Stimulated activated CD8-positive, alpha-beta memory T cell treated with anti-CD3 and anti-CD28 coated beads, Interleukin-15, amount 100 ng/mL, for 1 hour (primary cell): ENCODE data around the gene MTCH1.

Experiments used
- DNase-seq: peaks from one replicate; pipeline ENCODE4 v3.0.0-alpha.2; 2020; ENCODE audit warnings: low read depth

MTCH1 gene

DNA sequence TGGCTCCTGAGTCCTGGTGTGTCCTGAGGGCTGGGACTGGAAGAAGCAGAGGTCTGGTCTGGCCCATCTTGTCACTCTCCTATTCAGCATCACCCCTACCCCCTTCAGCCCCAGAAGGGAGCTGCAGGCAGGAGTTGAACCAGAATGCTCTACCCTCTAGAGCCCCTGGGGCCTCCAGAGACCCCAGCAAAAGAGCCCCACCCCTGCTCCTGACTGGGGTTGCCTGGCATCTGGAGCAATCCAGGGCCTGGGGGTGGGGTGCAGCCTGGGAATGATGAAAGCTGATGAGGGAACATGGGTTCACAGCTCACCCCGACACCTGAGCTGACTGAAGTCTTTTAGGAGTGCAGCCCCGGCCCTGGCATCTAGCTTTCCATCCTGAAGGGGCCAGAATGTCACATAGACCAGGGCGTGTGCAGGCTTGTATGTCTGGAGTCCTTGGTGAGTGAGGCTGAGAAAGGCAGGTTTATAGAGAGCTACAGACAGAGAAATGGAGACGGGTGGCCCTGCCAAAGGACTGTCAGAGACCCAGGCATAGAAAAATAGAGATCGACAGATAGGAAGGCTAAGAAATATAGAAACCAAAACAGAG, 31.7 kb upstream of the MTCH1 start:
- DNase-seq, result no peak

DNA sequence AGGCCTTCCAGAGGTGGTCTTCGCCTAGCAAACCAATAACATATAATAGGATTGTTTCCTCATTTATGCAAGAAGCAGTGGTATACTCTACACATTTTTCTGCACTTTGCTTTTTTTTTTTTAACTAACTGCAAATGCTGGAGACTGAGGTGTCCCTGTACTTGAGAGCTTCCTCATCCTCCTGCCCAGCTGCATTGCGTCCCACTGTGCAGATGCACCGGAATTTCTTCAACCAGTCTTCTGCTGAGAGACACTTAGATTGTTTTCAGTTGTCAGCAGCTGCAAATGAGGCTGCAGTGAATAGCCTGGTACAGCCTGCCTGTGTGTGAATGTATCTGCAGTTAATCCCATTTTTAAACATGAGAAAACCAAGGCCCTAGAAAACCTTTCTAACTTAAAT, 31.0 kb upstream of the MTCH1 start:
- DNase-seq, result no peak

DNA sequence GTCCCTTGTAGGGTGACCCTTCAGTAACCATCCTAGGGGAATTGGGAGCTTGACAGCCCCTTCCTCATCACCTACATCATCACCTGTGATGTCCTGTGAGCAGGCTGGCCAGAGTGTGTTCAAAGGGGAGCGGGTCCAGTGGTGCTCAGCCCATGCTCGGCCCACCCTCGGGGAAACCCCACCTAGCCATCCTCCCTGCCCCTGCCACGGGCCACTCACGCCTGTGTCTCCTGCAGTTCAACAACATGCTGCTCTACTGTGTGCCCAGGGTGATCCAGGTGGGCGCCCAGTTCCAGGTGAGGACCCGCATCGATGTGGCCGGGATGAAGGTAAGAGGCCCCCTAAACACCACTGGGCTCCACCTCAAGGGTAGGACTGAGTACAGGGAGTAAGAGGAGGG, 29.5 kb upstream of the MTCH1 start:
- DNase-seq, result no peak

DNA sequence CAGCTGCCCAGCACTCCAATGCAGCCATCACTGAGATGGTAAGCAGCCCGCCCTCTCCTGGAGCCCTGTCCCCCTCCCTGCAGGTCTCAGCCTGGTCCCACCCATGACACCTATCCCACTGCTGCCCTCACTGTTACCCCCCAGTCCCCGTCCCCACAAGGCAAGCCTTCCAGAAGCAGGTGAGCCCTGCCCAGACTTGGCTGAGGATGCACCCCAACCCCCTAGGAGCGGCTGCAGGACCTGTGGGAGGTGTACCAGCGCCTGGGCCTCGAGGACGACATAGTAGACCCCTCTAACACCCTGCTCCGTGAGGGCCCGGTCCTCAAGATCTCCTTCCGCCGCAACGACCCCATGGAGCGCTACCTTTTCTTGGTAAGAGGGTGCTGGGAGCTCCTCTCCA, 28.7 kb upstream of the MTCH1 start:
- no peak for DNase-seq

DNA sequence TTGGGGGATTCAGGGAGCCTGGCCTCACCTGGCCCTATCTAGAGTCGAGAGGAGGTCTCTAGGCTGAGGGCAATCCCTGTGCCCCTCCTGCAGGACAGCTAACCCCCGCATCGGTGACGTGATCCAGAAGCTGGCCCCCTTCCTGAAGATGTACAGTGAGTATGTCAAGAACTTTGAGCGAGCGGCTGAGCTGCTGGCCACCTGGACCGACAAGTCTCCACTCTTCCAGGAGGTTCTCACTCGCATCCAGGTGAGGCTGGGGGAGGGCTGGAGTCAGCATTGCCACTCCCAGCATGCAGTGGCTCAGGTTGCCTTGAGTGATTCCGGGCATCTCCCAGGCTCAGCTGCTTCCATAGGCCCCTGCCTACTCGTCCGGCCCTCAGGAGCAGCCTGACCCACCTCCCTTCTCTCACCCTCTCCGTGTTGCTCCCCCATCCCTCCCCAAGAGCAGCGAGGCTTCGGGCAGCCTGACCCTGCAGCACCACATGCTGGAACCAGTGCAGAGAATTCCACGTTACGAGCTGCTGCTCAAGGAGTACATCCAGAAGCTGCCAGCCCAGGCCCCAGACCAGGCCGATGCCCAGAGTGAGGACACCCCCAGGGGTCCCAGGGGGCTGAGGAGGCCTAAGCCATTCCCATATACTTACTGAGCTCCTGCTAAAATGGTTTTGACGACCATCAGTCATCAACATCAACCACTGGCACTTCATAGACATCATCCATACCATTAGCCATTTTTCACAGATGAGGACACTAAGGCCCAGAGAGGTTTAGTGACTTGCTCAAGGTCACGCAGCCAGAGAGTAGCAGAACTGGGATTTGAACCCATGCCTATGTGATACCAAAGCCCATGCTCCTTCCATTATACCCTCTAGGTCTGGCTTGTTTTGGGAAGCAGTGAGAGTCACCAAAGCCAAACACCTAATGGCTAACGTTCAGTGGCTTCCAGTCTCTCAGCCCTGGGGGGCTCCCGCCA, 27.8 kb upstream of the MTCH1 start:
- no peak for DNase-seq

DNA sequence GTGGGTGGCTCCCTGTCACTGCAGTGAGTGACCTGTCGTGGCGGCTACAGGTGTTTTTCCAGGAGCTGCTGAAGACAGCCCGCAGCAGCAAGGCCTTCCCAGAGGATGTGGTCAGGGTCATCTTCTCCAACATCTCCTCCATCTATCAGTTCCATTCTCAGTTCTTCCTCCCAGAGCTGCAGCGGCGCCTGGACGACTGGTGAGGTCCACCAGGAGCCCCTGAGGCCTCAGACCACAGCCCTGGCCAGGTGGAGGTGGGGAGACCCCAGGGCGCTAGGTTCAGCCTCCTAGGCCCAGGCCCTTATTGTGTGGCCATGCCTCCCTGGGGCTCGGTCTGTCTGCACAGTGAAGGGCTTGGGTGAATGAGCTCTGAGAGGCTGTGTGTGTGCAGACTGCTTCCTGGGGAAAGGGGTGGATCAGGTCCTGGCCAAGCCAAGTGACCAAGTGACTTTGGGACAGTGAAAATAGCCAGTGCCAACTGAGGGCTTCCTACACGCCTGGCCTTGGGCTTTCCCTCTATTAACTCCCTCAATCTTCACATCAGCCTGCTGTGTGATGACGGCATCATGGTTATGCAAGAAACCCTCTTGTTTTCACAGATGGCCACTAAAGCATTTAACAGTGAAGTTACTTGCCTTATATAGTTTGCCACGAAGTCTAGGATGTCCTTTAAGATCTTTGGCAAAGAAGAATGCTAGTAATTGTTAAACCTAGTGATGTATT, 25.8 kb upstream of the MTCH1 start:
- DNase-seq, result no peak

DNA sequence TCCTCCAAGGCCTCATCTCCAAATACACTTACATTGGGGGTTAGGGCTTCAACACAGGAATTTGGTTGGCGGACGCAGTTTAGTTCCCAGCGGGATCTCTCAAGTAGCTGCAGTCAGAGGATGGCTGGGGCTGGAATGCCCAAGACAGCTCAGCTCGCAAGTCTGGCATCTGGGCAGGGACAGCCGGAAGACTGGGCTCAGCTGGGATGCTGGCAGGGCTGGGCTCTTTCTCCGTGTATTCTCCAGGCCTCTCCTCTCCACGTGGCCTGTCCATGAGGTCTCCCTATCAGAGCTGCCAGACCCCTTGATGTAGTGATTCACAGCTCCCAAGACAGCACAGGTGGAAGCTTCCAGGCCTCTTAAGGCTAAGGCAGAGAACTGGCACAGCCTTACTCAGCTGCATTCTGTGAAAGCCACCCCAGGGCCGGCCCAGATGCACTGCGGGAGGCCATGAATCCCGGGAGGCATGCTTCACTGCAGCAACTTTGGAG, 24.5 kb upstream of the MTCH1 start:
- DNase-seq, result no peak

DNA sequence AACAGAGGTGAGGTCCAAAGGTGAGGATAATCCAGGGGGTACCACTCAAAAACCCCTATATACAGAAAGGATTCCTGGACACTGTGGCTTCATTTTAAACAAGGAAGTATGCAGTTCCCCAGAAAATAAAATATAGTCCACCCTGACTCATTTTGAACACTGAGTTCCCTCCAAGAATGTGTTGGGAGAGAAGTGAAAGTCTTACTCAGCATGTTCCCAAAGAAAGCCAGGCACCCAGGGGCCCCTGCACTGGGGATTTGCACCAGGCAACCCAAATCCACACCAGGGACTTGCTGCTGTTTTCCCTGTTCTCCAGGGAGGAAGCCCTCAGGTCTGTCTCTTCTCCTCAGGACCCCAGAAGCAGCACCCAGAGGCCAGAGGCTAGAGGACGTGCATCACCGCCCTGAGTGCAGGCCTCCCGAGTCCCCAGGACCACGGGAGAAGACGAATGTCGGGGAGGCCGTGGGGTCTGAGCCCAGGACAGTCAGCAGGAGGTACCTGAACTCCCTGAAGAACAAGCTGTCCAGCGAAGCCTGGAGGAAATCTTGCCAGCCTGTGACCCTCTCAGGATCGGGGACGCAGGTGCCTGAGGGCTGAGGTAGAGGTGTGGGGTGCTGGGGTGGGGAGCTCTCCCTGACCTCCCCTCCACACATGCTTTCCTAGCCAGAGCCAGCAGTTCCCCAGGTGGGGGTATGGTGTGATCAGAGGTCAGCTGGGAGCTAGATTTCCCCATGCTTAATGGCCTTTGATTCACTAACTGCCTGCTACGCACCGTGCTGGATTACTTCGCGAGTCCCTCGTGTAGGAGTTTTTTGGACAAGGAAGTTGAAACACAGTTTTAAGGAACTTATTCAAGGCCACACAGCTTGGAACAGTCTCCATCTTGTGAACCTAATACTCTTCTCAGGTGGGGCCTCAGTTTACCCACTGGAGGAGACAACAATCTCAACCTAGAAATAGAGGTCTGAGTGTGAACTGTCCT, 22.8 kb upstream of the MTCH1 start:
- no peak for DNase-seq

DNA sequence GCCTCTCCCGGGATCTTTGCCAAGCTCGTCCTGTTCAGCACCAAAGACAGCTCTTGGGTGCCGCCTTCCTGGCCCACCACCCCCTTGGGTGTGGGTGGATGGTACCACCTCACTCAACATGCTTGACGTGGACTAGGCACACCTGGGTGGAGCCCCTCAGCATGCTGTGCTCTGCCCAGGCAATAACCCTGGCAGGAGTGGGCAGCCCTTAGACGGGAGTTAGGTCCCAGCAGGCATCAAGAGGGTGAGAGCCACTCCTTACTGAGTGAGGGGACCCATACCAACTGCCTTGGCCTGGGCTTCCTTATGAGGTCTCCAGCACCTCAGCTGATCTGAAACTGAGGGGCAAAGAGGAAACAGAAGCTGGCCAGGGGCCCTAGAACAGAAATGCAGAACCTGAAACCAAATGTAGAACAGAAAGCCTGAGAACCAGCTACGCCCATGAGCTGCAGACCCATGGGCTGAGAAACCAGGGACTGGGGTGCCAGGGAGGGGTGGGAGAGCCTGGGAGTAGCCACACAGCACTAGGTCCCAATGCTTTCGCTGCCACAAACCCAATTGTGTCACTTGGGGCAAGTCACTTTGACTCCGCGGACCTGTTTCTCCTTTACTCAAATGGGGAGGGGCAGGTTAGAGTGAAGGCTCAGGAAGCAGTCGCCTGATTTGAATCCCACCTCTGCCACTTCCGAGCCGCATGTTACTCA, 21.5 kb upstream of the MTCH1 start:
- no peak for DNase-seq

DNA sequence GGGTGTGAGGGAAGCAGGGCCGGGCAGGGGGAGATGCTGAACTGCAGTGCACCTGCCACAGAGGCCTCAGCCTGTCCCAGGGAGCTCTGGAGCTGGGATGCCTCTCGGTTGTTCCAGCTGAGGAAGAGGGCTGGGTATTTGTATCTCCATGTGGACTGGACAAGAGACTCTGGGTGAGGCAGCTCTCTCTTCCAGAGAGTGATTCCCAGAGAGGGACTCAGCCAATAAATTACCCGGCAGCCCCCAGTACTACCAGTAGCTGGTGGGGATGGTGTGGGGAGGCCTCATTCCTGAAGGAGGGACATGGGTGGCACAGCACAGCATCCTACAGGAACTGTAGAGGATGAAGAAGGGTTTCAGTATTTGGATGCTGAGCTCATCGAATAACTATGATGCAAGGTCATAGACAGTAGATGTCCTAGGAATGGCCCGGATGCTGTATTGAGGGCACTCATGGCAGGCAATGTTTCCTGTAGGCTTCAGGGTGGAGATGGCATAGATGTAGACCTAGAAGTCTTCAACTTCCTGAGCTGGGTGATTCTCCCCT, 20.9 kb upstream of the MTCH1 start:
- DNase-seq, result no peak

DNA sequence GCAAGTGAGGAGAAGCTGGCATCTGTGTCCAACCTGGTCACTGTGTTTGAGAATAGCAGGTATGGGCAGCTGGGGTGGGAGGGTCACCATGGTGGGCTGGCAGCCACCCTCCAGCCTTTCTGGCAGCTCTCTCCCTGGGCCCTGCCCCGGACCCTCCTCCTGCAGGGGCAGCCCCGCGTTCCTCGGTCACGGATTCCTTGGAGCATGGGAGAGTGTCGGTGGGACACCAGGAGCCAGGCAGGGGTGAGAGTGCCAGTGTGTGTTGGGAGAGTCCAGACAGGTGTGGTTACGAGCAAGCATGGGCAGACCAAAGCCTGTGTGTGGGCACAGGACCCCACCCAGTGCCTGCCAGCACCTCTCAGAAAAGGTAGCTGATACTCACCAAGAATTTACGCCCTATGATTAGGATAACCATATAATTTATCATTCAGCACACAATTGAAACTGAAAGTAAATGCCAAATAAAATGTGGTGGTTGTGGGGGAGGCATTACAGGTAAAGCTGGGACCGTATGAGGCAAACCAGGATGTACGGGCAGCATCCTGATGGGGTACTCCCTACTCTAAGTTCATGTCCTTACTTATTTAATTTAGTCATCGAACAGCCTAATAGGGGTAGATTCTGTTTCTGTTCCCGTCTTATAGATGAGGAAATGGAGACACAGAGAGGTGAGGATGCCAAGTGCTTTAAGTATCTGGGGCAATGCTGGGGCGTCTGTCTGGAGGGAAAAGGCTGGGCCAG, 20.0 kb upstream of the MTCH1 start:
- no peak for DNase-seq

DNA sequence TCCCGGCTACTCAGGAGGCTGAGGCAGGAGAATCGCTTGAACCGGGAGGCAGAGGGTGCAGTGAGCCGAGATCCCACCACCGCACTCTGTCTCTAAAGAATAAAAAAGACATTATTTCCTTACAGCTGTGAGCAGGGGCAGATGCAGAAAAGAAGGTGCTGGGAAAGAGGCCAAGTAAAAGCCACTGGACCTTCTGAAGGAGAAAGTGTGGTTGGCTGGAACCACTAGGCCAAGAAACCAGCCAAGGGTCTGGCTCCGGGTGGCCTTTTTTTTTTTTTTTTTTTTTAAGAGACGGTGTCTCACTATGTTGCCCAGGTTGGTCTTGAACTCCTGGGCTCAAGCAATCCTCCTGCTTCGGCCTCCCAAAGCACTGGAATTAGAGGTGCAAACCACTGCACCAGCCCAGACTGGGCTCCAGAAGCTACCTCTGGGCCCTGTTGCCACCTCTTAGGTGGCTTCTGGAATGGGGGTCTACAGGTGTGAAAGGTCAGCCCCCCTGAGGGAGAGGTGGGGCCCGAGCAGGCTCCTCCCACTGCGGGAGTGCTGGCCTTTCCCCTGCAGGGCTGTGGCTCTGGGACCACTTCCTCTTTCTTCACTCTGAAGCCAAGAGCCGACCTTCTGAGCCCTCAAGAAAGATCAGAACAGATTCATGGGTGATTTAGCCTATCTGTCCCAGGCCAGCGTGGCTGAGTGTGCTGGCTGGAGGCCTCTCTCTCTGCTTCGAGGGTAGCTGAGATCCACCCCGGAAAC, 19.2 kb upstream of the MTCH1 start, which contains the start of gene FGD2:
FGD2 (plus strand) TSS at position 595 of the 750 bp plus-strand sequence. CDS start 163 bp downstream, outside the sequence.
- DNase-seq, result no peak

DNA sequence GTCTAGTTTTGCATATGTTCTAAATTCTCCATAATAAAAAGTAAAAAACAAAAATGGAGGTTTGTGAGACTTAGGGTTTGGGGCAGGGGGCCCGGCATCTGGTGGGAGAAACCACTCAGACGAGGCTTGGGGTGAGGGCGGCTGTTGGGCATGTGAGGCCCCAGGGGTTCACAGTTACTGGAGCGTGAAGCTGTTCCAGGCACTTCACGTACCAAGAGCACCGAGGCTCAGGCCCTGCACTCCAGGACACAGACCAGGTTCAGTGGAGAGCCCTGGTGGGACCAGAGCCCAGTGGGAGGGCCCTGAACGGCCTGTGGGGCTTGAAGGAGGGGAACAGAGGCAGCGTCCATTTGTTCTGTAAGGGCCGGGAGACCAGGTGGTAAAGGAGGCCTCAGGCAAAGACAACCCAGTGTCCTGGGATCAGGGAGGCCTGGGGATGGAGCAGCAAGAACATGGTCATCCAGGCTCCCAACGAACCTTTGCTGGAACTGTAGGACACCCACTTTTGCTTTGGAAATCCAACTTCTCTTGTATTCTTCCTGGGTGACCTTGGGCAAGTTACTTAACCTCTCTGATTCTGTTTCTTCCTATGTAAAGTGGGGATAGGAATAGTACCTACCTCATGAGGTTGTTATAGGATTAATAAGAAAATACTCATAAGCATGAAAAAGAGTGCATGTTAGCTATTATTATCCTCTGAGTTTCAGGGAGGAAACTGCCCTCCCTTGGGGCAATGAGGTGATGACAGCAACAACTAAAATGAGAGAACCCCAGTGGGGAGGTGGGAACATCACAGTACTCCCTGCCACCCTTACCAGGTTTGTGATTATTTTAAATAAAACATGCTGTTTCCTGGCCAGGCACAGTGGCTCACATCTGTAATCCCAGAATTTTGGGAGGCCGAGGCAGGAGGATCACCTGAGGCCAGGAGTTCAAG, 18.3 kb upstream of the MTCH1 start:
- DNase-seq, result no peak

DNA sequence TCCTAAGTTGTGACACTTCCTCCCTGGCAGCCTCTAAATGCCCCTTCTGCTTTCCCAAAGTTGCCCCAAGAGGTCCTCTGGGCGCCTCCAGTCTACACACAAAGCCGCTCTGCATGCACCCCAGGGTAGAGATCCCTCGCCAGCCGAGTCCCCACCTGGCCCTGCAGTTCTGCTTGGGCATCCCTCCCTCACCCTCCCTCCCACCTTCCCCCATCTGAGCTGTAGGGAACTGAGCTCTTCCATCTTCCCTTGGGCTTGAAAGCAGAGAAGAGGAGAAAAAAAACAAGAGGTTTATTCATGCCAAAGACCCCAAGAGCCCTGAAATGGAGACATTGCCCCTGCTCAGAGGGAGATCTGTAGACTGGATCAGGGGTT, 13.7 kb upstream of the MTCH1 start:
- DNase-seq, result no peak

DNA sequence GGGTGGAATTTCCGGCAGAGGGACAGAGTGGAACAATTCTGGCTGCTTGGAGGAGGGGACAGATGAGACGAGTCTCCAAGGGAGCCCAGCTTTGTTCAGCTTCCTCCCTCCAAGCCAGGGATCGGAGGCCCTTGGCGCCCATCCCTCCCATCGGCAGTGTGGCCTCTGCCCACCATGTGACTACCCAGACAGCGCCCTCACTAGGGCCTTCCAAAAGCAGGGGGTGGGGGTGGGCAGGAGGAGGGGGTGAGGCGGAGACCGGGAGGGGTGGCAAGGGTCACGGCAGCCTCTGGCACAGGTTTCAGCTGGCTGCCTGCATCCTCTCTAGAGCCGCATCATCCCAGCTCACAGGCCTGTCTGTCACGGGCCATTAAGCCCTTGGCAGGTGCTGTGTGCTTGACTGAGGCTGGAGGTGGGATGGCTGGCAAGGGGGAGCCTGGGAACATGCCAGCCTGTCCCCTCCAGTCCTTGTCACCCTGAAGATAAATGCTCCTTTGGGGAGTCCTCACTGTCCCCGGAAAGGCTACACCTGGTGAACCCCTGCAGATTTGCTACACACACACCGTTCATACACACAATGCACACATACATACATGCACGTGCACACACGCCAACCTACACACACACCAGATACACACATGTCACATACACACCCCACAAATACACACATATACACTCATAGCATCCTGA, 13.2 kb upstream of the MTCH1 start:
- no peak for DNase-seq

DNA sequence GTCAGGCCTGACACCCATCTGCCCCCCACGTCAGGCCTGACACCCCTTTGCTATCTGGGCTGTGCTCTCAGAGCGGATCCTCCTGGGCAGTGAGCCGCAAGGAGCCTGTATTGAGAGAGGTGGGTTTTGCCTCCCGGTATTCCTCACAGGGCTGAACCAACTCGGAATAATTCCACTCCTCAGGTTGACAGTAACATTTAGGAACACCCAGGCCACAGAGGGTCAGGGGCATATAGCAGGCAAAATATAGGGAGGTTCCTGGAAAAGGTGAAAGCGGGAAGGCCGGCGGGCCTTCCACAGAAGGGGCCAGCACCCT, 12.7 kb upstream of the MTCH1 start:
- no peak for DNase-seq
